ENCODE measurements around the gene OPRPN.

Gene OPRPN

DNA sequence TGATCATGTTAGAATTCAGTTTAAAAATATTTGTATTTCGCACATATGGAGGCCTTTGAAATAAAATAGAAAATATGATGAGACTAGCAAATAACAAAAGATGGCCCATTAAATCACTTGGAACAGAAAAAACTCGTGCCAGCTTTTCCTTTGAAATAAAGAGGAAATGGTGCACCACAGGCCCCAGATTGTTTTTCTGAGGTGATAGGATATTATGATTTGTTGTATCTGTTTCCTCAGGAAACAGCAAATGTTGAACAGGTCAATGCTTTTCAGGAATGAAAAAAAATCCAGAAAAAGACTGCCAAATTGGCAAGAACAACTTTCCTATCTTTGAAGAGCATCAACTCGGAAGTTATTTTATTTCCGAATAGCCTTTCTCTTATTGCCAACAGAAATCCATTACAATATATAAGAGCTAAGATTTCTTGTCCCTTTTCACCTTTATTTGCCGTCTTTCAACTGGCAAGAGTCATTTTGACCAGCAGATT, 15.0 kb upstream of the OPRPN start, which contains the start of gene SMR3B:
SMR3B (plus strand) TSS at position 441 of the 491 bp plus-strand sequence. CDS start 1,380 bp downstream, outside the sequence.
- Histone ChIP-seq H3K4me1 (ENCODE audit: control insufficient read depth, insufficient read depth, low read length) (no peaks in the 10 kb centered on the region), H3K27ac (ENCODE audit: extremely low read depth, low read depth, low read length) (no peak within 1 kb of the TSS), H3K36me3 (ENCODE audit: control insufficient read depth in 2 of 2, insufficient read depth in 1 of 2, low read length in 2 of 2) (no peaks in the 10 kb centered on the region), H3K4me3 (ENCODE audit: low read depth, low read length) (no peak within 1 kb of the TSS), H3K9me3 (ENCODE audit: control insufficient read depth, insufficient read depth, low read depth, low read length) (no peaks in the 10 kb centered on the region)
- no peak for TF ChIP-seq OSR2 (tag by site-specific recombination; IDR thresholded peaks at IDR 0.05)
- TF ChIP-seq SALL2 (tag by site-specific recombination; IDR thresholded peaks at IDR 0.05; ENCODE audit: borderline replicate concordance): no peak
- TF ChIP-seq ZNF341 (tag by site-specific recombination; IDR thresholded peaks at IDR 0.05; ENCODE audit: low read depth): no peak
- TF ChIP-seq, protein P1, sequence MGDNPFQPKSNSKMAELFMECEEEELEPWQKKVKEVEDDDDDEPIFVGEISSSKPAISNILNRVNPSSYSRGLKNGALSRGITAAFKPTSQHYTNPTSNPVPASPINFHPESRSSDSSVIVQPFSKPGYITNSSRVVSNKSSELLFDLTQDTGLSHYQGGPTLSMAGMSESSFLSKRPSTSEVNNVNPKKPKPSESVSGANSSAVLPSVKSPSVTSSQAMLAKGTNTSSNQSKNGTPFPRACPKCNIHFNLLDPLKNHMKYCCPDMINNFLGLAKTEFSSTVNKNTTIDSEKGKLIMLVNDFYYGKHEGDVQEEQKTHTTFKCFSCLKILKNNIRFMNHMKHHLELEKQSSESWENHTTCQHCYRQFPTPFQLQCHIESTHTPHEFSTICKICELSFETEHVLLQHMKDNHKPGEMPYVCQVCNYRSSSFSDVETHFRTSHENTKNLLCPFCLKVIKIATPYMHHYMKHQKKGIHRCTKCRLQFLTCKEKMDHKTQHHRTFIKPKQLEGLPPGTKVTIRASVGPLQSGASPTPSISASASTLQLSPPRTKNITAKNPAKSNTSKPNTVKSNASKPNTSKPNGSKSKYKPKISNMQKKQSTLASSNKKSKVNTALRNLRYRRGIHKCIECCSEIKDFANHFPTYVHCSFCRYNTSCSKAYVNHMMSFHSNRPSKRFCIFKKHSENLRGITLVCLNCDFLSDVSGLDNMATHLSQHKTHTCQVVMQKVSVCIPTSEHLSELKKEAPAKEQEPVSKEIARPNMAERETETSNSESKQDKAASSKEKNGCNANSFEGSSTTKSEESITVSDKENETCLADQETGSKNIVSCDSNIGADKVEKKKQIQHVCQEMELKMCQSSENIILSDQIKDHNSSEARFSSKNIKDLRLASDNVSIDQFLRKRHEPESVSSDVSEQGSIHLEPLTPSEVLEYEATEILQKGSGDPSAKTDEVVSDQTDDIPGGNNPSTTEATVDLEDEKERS (tag by site-specific recombination; IDR thresholded peaks at IDR 0.05): no peak
- TF ChIP-seq ZNF335 (tag by site-specific recombination; conservative IDR thresholded peaks at IDR 0.05): no peak
- ChIA-PET POLR2A (no interaction called here), CTCF (no interaction called here)

DNA sequence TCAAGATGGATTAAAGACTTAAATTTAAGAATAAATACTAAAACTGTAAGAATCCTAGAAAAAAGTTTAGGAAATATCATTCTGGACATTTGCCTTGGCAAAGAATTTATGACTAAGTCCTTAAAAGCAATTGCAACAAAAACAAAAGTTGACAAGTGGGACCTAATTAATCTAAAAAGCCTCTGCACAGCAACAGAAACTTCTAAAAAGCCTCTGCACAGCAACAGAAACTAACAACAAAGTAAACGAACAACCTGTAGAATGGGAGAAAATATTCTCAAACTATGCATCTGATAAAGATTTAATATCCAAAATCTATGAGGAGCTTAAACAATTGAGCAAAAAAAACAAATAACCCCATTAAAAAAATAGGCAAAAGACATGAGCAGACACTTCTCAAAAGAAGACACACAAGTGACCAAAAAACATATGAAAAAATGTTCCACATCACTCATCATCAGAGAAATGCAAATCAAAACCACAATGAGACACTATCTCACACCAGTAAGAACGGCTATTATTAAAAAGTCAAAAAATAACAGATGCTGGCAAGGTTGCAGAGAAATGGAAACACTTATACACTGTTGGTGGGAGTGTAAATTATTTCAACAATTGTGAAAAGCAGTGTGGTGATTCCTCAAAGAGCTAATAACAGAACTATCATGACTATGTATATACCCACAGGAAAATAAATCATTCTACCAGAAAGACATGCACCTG, 5.5 kb upstream of the OPRPN start:
- H3K4me1 ChIP-seq (ENCODE audit: control insufficient read depth, insufficient read depth, low read length): no peaks in the 10 kb centered on the region

DNA sequence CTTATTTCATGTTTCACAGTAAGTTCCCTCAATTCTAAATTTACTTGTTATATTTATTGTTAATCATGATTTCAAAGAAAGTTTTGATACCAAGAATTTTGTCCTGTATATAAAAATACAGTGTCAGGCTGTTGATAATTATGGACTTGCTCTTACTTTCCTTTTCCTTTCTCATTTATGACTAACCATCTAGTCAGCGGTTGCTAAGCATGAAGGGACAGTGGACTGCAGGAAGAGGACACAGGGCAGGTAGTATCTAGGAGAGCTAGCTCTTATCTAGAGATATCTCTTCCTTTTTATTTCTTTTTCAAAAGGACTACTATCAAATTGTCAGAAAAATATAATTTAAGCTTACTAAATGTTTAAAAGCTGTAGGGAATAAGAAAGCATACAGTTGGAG, 1.6 kb downstream of the OPRPN start:
- H3K4me3 ChIP-seq (ENCODE audit: low read depth, low read length): no peak overlapping the region
- ChIA-PET CTCF (no interaction called here), POLR2A (no interaction called here)
- H3K36me3 ChIP-seq (ENCODE audit: control insufficient read depth in 2 of 2, insufficient read depth in 1 of 2, low read length in 2 of 2): no peaks in the 10 kb centered on the region
- H3K27ac ChIP-seq (ENCODE audit: extremely low read depth, low read depth, low read length): no peak overlapping the region
- no peaks in the 10 kb centered on the region for H3K9me3 ChIP-seq (ENCODE audit: control insufficient read depth, insufficient read depth, low read depth, low read length)
- TF ChIP-seq, protein P2, sequence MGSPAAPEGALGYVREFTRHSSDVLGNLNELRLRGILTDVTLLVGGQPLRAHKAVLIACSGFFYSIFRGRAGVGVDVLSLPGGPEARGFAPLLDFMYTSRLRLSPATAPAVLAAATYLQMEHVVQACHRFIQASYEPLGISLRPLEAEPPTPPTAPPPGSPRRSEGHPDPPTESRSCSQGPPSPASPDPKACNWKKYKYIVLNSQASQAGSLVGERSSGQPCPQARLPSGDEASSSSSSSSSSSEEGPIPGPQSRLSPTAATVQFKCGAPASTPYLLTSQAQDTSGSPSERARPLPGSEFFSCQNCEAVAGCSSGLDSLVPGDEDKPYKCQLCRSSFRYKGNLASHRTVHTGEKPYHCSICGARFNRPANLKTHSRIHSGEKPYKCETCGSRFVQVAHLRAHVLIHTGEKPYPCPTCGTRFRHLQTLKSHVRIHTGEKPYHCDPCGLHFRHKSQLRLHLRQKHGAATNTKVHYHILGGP (tag by site-specific recombination; IDR thresholded peaks at IDR 0.05): no peak
- TF ChIP-seq ZNF140 (tag by site-specific recombination; IDR thresholded peaks at IDR 0.05) (no peak), ZNF501 (tag by site-specific recombination; IDR thresholded peaks at IDR 0.05) (no peak), ZNF777 (tag by site-specific recombination; IDR thresholded peaks at IDR 0.05; ENCODE audit: borderline replicate concordance) (no peak), ZNF157 (tag by site-specific recombination; IDR thresholded peaks at IDR 0.05) (no peak), ZNF223 (tag by site-specific recombination; IDR thresholded peaks at IDR 0.05) (no peak), ZNF302 (tag by site-specific recombination; IDR thresholded peaks at IDR 0.05; ENCODE audit: low read depth) (no peak), ZNF23 (tag by site-specific recombination; IDR thresholded peaks at IDR 0.05; ENCODE audit: borderline replicate concordance) (no peak), SP7 (tag by site-specific recombination; IDR thresholded peaks at IDR 0.05) (no peak)
- TF ChIP-seq, protein P3, sequence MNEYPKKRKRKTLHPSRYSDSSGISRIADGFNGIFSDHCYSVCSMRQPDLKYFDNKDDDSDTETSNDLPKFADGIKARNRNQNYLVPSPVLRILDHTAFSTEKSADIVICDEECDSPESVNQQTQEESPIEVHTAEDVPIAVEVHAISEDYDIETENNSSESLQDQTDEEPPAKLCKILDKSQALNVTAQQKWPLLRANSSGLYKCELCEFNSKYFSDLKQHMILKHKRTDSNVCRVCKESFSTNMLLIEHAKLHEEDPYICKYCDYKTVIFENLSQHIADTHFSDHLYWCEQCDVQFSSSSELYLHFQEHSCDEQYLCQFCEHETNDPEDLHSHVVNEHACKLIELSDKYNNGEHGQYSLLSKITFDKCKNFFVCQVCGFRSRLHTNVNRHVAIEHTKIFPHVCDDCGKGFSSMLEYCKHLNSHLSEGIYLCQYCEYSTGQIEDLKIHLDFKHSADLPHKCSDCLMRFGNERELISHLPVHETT (tag by site-specific recombination; IDR thresholded peaks at IDR 0.05): no peak
- no peaks in the 10 kb centered on the region for H3K4me1 ChIP-seq (ENCODE audit: control insufficient read depth, insufficient read depth, low read length)

More for the DNA sequence above, 5.5 kb upstream of the OPRPN start:
- Histone ChIP-seq H3K27ac (ENCODE audit: extremely low read depth, low read depth, low read length) (no peak overlapping the region), H3K9me3 (ENCODE audit: control insufficient read depth, insufficient read depth, low read depth, low read length) (no peaks in the 10 kb centered on the region), H3K36me3 (ENCODE audit: control insufficient read depth in 2 of 2, insufficient read depth in 1 of 2, low read length in 2 of 2) (no peaks in the 10 kb centered on the region), H3K4me3 (ENCODE audit: low read depth, low read length) (no peak overlapping the region)
- CTCF ChIA-PET: interaction anchor here (0.6 kb wide), 1 partner anchor 933 kb away, joined by 4 read pairs; no protein-coding TSS in a partner anchor
- POLR2A ChIA-PET: no interaction called here
- no peak for TF ChIP-seq ZNF140 (tag by site-specific recombination; IDR thresholded peaks at IDR 0.05)
- TF ChIP-seq KLF9 (tag by site-specific recombination; IDR thresholded peaks at IDR 0.05; ENCODE audit: low read depth): no peak
- no peak for TF ChIP-seq ZBTB20 (tag by site-specific recombination; IDR thresholded peaks at IDR 0.05)
- TF ChIP-seq, protein P4, sequence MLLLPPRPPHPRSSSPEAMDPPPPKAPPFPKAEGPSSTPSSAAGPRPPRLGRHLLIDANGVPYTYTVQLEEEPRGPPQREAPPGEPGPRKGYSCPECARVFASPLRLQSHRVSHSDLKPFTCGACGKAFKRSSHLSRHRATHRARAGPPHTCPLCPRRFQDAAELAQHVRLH (tag by site-specific recombination; IDR thresholded peaks at IDR 0.05): no peak
- no peak for TF ChIP-seq ZNF350 (tag by site-specific recombination; IDR thresholded peaks at IDR 0.05)
- TF ChIP-seq ZNF555 (tag by site-specific recombination; conservative IDR thresholded peaks at IDR 0.05): no peak
- TF ChIP-seq ZNF600 (tag by site-specific recombination; IDR thresholded peaks at IDR 0.05): no peak
- TF ChIP-seq, protein P5, sequence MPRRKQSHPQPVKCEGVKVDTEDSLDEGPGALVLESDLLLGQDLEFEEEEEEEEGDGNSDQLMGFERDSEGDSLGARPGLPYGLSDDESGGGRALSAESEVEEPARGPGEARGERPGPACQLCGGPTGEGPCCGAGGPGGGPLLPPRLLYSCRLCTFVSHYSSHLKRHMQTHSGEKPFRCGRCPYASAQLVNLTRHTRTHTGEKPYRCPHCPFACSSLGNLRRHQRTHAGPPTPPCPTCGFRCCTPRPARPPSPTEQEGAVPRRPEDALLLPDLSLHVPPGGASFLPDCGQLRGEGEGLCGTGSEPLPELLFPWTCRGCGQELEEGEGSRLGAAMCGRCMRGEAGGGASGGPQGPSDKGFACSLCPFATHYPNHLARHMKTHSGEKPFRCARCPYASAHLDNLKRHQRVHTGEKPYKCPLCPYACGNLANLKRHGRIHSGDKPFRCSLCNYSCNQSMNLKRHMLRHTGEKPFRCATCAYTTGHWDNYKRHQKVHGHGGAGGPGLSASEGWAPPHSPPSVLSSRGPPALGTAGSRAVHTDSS (tag by site-specific recombination; IDR thresholded peaks at IDR 0.05): no peak
